ENCODE results near the gene ELMOD3.

ELMOD3 gene

DNA sequence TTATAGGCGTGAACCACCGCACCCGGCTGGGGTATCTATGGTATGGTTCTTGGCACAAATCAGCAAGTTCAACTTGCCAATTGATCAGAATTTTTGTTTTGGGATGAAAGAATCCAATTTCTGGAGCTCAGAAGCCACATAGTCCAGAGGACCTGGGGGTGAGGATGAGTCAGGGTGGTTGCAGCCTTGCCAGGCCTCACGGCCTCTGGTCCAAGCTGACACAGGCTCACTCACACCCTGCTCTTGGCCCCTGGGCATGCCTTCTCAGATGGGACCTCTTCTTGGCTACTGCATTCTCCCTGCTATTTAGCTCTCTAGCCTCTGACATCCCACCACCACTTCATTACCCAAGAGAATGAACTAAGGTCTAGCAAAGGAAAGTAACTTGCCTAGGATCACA, 39.3 kb downstream of the ELMOD3 start:
- no peaks in the 10 kb centered on the region for H3K79me2 ChIP-seq (ENCODE audit: insufficient read depth, low read length)
- H3K4me2 ChIP-seq (ENCODE audit: low read depth, low read length, poor library complexity, severe bottlenecking), result no peak overlapping the region
- H3K4me3 ChIP-seq (ENCODE audit: low read length, poor library complexity, severe bottlenecking), result no peak overlapping the region
- no peak overlapping the region for H3K9ac ChIP-seq (ENCODE audit: low read depth, low read length, poor library complexity, severe bottlenecking)
- H3F3A ChIP-seq (ENCODE audit: low read depth), result no peaks in the 10 kb centered on the region
- H2AFZ ChIP-seq (ENCODE audit: low read length), result no peak overlapping the region
- H4K20me1 ChIP-seq (ENCODE audit: insufficient read depth, low read length, poor library complexity, severe bottlenecking), result no peaks in the 10 kb centered on the region
- H3K9me2 ChIP-seq (replicated peaks; ENCODE audit: low read depth, low read length), result no peaks in the 10 kb centered on the region
- TF ChIP-seq, protein P1, sequence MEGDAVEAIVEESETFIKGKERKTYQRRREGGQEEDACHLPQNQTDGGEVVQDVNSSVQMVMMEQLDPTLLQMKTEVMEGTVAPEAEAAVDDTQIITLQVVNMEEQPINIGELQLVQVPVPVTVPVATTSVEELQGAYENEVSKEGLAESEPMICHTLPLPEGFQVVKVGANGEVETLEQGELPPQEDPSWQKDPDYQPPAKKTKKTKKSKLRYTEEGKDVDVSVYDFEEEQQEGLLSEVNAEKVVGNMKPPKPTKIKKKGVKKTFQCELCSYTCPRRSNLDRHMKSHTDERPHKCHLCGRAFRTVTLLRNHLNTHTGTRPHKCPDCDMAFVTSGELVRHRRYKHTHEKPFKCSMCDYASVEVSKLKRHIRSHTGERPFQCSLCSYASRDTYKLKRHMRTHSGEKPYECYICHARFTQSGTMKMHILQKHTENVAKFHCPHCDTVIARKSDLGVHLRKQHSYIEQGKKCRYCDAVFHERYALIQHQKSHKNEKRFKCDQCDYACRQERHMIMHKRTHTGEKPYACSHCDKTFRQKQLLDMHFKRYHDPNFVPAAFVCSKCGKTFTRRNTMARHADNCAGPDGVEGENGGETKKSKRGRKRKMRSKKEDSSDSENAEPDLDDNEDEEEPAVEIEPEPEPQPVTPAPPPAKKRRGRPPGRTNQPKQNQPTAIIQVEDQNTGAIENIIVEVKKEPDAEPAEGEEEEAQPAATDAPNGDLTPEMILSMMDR (conservative IDR thresholded peaks at IDR 0.05; ENCODE audit: low read length), result no peak
- no peak for TF ChIP-seq EZH2phosphoT487 (IDR thresholded peaks at IDR 0.05; ENCODE audit: borderline replicate concordance)
- no peaks in the 10 kb centered on the region for H3K9me3 ChIP-seq (ENCODE audit: insufficient read depth, low read depth, low read length)
- H3K36me3 ChIP-seq (ENCODE audit: insufficient read depth, low read length), result peaks cover 67% of the 10 kb centered on the region; the same call in 1 of the 2 replicates
- H3K27me3 ChIP-seq (ENCODE audit: insufficient read depth, low read length, poor library complexity, severe bottlenecking), result no peaks in the 10 kb centered on the region
- H3K4me1 ChIP-seq (ENCODE audit: insufficient read depth, low read length, poor library complexity, severe bottlenecking), result no peaks in the 10 kb centered on the region

GRCh38 chr2:85394261-85394681, 39.7 kb downstream of the ELMOD3 start:
- Histone ChIP-seq H4K20me1 (ENCODE audit: insufficient read depth, low read length, poor library complexity, severe bottlenecking) (no peaks in the 10 kb centered on the region), H3K36me3 (ENCODE audit: insufficient read depth, low read length) (peaks cover 67% of the 10 kb centered on the region; the same call in 1 of the 2 replicates), H3K4me1 (ENCODE audit: insufficient read depth, low read length, poor library complexity, severe bottlenecking) (no peaks in the 10 kb centered on the region), H3K9ac (ENCODE audit: low read depth, low read length, poor library complexity, severe bottlenecking) (no peak overlapping the region), H3K4me2 (ENCODE audit: low read depth, low read length, poor library complexity, severe bottlenecking) (no peak overlapping the region), H3K9me2 (replicated peaks; ENCODE audit: low read depth, low read length) (no peaks in the 10 kb centered on the region), H3K9me3 (ENCODE audit: insufficient read depth, low read depth, low read length) (no peaks in the 10 kb centered on the region), H3K27me3 (ENCODE audit: insufficient read depth, low read length, poor library complexity, severe bottlenecking) (no peaks in the 10 kb centered on the region), H3F3A (ENCODE audit: low read depth) (no peaks in the 10 kb centered on the region), H2AFZ (ENCODE audit: low read length) (no peak overlapping the region), H3K4me3 (ENCODE audit: low read length, poor library complexity, severe bottlenecking) (no peak overlapping the region), H3K79me2 (ENCODE audit: insufficient read depth, low read length) (no peaks in the 10 kb centered on the region)
- no peak for TF ChIP-seq EZH2phosphoT487 (IDR thresholded peaks at IDR 0.05; ENCODE audit: borderline replicate concordance)
- TF ChIP-seq, protein P1 (conservative IDR thresholded peaks at IDR 0.05; ENCODE audit: low read length), result no peak

DNA sequence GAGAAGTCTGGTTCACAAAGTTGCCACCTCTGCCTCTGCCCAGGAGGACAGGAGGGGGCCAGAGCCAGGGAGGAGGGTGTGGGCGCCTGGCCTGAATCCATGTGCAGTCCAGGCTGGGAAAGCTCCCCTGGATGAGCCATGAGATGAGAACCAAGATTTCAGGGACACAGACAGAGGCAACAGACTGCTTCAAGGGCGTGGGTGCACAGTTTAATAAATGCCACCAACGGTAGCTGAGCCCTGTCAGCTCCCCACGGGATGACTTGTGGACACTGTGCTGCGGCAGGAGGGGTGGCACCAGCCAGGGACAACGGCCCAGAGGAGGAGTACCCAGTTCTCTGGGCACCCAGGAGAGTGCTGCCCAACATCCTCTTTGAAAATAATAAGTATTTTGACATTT, 40.4 kb downstream of the ELMOD3 start:
- H3K4me3 ChIP-seq (ENCODE audit: low read length, poor library complexity, severe bottlenecking), result no peak overlapping the region
- H3K27me3 ChIP-seq (ENCODE audit: insufficient read depth, low read length, poor library complexity, severe bottlenecking), result no peaks in the 10 kb centered on the region
- H3F3A ChIP-seq (ENCODE audit: low read depth), result no peaks in the 10 kb centered on the region
- no peak overlapping the region for H3K9ac ChIP-seq (ENCODE audit: low read depth, low read length, poor library complexity, severe bottlenecking)
- H2AFZ ChIP-seq (ENCODE audit: low read length), result no peak overlapping the region
- peaks cover 64% of the 10 kb centered on the region; the same call in 1 of the 2 replicates for H3K36me3 ChIP-seq (ENCODE audit: insufficient read depth, low read length)
- no peak for TF ChIP-seq EZH2phosphoT487 (IDR thresholded peaks at IDR 0.05; ENCODE audit: borderline replicate concordance)
- TF ChIP-seq, protein P1 (conservative IDR thresholded peaks at IDR 0.05; ENCODE audit: low read length), result no peak
- no peak overlapping the region for H3K4me2 ChIP-seq (ENCODE audit: low read depth, low read length, poor library complexity, severe bottlenecking)
- H4K20me1 ChIP-seq (ENCODE audit: insufficient read depth, low read length, poor library complexity, severe bottlenecking), result no peaks in the 10 kb centered on the region
- H3K79me2 ChIP-seq (ENCODE audit: insufficient read depth, low read length), result no peaks in the 10 kb centered on the region
- no peaks in the 10 kb centered on the region for H3K9me3 ChIP-seq (ENCODE audit: insufficient read depth, low read depth, low read length)
- no peaks in the 10 kb centered on the region for H3K9me2 ChIP-seq (replicated peaks; ENCODE audit: low read depth, low read length)
- no peaks in the 10 kb centered on the region for H3K4me1 ChIP-seq (ENCODE audit: insufficient read depth, low read length, poor library complexity, severe bottlenecking)
